Lung microvascular endothelial cell (primary cell): ENCODE results near the gene NECTIN2. TPM values are rescaled to one million over a fixed set of nuclear protein-coding genes. Genes with fewer than 3 reads are reported as not detected.

Experiments used
- DNase-seq, 2 donors: peaks; one replicate each; pipeline versions ENCODE4 v3.0.0 to v3.0.0-alpha.2; 2010; ENCODE audit warnings: low read depth in 2 of 2
- total RNA-seq: library from RNA; depleted of rRNA; stranded (reverse); fragments of >200 nt; gene quantifications from 2 replicates; pipeline ENCODE4 v1.2.1, GENCODE V29; 2014

NECTIN2 gene
- 85.4 and 118 TPM in 2 replicates for total RNA-seq

DNA sequence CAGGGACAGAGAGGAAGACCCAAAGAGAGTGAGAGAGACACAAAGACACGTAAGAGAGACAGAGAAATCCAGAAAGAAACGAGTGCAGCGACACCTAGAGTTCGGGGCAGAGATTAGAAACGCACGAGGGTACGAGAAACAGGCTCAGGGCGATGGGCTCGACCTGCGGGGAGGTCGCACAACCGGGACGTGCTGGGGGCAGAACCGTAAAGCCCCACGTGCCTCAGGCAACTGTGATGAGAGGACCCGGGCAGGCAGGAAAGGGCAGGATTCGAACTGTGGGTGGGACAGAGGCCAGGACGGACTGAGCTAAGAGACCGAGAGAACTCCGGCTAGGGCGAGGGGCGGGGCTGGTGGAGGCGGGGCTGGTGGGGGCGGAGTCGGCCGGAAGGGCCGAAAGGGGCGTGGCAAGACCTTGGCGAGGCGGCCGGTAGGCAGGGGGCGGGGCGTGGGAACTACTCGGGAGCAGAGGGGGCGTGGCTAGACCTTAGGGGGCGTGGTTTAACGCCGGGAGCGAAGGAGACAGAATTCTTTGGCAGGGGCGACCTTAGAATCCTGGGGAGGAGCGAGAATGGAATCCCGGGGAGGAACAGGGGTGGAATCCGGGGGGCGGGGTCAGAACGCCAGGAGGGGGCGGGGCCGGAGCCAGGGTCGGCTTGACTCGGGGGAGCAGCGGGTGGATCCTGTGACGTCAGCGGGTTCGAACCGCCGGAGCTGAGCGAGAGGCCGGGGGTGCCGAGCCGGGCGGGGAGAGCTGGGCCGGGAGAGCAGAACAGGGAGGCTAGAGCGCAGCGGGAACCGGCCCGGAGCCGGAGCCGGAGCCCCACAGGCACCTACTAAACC, at the start of gene NECTIN2:
Gene NECTIN2 (plus strand): TSS at position 686 of the 843 bp plus-strand sequence. CDS start 229 bp downstream, outside the sequence.
- DNase-seq = peak; percentile 99

DNA sequence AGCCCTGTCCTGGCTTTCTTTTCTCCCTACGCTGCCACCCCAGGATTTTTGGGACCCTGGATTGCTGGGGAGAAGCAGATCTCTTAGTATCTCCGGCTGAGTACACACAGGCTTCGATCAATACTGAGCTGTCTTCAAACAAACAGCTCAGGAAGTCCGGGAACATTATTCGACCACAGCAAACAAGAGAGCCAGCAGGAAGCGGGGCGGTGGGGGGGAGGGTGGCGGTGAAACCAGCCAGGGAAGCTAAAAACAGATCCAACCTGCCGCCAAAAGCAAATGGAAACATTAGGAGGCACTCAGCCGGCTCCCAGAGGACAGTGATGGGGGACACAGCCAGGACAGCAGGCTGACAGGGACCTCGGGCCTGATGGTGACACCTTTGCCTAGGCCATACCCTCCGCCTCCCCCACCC, 49.4 kb upstream of the NECTIN2 start:
- DNase-seq = peak; percentile 70 to 78

DNA sequence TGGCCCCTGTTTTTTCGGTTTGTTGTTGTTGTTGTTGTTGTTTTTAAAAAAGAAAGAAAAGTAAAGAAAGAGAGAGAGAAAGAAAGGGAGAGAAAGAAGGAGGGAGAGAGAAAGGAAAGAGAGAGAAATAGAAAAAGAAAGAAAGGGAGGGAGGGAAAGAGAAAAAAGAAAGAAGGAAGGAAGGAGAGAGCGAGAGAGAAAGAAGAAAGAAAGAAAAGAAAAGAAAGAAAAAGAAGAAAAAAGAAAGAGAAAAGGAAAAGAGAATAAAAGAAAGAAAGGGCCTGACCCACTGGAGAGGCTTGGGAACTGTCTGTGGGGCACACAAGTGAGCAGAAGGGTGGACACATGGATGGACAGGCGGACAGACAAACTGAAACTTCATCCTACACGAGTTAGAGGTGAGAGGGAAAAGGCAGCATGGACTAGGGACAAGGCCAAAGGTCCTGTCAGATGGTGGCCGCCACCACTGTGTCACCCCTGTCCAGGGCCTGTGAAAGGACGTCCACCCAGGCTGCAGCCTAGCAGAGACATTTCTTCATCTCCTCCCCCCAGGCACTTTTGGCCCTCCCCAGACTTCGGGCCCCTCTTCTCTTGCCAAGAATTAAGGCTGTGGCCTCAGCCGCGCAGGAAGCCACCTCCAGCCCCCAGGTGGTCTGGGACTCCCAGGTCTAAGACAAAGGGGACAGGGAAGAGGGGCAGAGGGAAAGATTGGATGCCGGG, 46.3 kb upstream of the NECTIN2 start:
- DNase-seq = no peak

DNA sequence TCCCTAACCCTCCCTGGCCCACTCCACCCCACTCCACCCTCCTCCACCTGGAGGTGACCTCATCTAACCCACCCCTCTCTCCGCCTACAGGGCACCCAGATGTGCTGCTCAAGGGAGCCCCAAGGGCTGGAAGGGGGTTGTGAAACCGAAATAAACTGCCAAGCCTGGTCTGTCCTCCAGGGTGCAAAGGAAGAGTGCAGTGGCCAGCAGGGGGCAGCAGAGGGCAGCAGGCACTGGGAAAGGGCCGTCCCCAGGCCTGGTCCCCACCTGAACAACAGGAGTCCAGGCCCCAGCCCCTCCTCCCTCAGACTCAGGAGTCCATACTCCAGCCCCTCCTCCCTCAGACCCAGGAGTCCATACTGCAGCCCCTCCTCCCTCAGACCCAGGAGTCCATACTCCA, 45.6 kb upstream of the NECTIN2 start:
- peak; percentile 67 to 85 for DNase-seq

DNA sequence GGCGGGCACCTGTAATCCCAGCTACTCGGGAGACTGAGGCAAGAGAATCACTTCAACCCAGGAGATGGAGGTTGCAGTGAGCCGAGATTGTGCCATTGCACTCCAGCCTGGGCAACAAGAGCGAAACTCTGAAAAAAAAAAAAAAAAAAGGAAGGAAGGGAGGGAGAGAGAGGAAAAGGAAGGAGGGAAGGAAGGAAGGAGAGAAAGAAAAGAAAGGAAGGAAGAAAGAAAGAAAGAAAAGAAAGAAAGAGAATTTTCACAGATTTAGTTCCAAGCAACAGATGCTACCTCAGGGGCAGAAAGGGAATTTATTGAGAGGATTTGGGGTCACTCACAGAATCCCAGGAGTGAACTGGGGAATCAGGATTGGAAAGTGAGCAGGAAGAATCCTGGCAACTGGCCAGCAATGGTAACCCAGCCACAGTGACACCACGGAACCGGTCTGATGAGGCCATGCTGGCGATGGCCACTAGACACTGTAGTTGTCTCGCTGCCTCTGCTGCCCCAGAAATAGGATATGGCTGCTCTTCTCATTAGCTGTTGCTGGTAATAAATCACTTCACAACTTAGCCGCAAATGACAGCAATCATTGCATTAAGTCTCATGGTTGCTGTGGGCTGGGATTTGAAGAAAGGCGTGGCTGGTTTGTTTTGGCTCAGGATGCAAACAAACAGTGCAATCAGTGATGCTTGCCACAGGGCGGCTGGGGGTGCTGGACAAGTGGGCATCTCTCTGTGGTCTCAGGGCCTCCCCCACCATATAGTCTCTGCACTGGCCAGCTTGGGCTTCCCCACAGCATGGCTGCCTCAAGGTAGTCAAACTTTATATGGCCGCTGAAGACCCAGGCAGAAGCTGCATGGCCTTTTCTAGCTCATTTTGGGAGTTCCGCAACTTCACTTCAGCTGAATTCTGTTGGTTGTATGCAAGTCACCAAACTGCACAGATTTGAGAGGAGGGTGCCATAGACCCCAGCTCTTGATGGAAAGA, 42.4 kb upstream of the NECTIN2 start:
- no peak for DNase-seq

DNA sequence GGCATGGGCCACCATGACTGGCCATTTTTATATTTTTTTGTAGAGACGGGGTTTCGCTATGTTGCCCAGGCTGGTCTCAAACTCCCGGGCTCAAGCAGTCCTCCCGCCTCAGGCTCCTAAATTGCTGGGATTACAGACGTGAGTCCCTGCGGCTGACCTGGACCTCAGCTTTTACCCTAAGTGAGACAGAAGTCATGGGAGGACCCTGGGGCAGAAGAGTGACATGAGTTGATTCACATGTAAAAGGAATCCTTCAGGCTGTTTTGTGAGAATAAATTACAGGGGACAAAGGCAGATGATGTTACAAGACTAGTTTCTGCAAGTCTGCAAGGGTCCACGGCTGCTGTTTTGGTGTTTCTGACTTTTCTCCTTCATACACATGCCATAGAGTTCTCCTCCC, 39.8 kb upstream of the NECTIN2 start:
- DNase-seq = no peak

DNA sequence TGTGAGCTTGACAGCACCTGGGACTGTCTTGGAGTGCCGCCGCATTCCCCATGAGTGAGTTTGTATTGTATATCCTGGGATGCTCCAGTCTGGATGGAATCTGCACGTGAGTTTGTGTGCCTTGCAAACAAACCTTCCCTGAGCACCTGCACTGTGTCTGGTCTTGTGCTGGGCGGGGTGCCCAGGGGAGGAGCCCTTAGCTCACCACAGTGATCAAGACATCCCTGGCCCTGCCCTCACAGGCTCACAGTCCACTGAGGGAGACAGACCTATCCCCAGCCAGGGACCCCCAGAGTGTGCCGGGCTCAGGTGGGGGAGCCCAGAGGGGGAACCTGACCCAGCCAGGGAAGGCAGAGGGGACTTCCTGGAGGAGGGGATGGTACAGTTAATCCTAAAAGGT, 38.9 kb upstream of the NECTIN2 start:
- DNase-seq = no peak

DNA sequence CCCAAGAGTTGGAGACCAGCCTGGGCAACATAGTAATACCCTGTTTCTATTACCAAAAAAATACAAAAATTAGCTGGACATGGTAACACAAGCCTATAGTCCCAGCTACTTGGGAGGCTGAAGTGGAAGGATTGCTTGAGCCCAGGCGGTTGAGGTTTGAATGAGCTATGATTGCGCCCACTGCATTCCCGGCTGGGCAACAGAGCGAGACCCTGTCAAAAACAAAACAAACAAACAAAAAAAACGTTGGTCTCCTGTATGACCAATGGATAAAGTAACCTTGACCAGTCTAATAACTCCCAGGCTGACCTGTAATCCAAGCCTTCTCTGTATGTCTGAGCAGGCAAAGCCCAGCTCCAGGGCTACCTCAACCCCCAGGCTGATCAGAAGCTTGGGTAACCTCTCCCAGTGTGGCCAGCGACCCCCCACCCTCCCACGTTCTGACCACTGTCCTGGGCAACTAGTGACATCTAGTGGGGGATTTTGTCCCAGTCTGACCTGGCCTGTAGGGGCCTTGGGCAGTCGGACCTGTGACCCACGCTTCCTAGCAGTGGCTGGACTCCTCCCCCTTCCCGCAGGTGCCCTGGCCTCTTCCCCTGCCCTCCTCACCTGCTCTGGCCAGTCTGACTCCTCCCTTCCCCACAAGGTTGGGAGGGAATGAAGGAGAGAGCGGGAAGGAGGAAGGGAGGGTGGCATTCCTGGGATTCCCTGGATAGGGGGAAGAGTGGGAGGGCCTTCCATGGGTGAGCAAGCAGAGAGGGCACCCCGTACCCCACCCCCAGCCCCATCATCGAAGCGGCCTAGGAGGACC, 38.2 kb upstream of the NECTIN2 start:
- DNase-seq = peak; percentile 50 to 68

DNA sequence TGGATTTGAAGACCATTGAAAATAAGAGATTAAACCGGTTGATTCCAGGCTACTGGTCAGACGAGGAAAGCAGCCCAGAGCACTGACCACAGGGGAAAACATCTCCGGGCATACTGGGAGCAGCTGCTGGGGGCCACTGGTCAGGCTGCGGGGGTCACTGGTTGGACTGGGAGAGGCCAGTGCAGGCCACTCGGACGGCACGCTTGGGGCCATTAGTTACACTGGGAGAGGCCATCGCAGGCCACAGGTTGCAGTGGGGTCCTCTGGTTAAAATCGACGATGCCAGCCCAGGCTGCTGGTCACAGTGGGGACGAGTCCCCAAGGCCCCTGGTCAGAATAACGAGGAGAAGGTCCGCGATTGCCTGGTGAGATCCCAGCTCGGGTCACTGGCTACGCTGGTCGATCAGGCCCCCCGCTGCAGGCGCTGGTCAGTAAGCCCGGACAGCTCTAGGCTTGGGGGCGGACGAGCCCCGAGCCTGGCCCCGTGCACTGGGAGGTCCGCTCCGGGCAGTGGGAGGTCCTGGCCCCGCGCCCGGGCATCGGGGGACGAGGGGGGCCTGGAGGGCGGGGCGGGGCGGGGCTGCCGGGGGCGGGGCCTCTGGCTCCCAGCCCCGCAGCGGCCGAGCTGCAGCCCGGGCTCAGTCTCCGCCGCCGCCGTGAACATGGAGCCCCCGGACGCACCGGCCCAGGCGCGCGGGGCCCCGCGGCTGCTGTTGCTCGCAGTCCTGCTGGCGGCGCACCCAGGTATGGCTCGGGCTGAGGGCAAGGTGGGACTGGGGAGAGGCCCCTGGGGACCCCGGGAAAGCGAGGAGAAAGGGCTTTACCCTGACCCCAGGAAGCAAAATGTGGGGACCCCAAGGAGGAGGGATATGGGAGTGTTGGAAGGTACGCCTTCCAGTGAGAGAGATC, 37.4 kb upstream of the NECTIN2 start, which contains the start of gene BCAM:
Gene BCAM (plus strand): TSS at position 641 of the 909 bp plus-strand sequence. CDS start 22 bp downstream, at position 663.
- DNase-seq = peak; percentile 54 to 81

DNA sequence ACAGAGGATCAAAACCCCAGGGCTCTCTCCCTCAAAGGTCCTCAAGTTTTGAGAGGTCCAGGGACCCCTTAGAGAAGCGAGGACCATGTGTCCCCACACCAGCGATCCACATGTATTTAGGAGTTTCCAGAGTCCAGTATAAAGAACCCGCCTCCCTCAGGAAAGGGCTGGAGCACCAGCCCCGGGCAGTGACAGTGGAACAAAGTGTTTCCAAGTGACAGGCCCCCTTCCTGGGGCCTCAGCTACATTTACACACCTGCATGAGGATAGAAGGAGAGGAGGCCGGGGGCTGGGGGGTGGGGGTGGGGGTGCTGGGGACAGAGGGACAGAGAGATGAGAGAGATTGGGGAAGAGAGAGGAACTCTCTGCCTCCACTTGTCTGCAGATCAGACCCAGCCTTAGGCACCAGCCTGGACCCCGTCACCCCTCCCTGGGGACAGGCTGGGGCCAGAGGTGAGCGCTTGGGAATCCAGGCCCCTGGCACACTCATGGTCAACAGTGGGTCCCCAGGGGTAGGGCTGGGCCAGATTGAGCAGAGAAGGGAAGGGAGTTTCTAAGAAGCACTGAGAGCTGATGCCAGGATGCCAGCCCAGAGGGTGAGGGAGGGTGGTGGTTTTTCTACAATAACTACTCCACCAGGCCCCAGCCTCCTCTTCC, 36.4 kb upstream of the NECTIN2 start:
- peak in 1 of 2 donors; percentile 29 for DNase-seq

DNA sequence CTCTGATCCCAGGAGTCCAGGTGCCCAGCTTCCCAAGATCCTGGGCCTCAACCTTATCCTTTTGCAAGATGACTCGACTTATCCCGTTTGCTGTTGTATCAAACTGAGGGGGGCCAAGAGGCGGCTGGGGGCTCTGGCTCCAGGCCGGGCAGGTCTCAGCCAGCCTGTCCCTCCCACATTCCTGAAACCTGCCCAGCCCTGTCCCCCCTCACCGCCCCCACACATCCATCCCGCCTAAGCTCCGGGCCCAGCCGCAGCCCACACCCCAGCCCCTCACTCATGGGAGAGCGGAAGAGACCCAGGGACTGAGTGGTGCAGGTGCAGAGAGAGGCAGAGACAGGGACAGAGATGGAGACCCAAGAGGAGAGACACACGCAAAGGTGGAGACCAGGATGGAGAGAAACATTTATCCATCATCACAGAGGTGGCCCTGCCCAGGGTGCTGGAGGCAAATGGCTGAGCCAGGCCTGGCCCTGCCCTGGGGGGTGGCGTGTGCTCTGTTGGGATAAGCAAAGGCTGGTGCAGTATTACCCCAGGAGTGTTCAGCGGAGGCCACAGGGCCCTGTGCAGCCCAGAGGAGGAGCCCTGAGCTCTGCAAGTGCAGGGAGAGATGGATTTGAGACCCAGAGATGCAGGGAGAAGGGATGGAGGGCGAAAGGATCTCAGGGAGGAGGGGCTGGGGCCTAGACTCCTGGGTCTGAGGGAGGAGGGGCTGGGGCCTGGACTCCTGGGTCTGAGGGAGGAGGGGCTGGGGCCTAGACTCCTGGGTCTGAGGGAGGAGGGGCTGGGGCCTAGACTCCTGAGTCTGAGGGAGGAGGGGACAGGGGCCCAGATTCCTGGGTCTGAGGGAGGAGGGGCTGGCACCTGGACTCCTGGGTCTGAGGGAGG, 35.6 kb upstream of the NECTIN2 start:
- DNase-seq = no peak

DNA sequence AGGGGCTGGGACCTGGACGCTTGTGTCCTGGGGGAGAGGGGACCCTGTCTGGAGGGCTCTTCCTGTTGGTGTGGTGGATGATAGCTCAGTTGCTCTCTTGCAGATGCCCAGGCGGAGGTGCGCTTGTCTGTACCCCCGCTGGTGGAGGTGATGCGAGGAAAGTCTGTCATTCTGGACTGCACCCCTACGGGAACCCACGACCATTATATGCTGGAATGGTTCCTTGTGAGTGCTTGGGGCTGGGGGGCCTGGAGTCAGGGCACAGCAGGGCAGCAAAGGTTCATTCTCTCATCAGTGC, 35.0 kb upstream of the NECTIN2 start:
- DNase-seq = no peak

DNA sequence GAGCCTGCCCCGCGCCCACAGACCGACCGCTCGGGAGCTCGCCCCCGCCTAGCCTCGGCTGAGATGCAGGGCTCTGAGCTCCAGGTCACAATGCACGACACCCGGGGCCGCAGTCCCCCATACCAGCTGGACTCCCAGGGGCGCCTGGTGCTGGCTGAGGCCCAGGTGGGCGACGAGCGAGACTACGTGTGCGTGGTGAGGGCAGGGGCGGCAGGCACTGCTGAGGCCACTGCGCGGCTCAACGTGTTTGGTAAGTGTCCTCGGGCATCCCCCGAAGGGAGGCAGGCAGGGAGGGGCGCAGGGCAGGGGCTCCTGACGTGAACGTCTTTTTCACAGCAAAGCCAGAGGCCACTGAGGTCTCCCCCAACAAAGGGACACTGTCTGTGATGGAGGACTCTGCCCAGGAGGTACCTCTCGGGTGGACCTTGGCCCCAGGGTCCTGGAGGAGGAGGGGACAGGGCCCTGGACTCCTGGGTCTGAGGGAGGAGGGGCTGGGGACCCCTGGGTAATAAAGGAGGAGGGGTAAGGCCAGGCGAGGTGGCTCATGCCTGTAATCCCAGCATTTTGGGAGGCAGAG, 33.9 kb upstream of the NECTIN2 start:
- no peak for DNase-seq

DNA sequence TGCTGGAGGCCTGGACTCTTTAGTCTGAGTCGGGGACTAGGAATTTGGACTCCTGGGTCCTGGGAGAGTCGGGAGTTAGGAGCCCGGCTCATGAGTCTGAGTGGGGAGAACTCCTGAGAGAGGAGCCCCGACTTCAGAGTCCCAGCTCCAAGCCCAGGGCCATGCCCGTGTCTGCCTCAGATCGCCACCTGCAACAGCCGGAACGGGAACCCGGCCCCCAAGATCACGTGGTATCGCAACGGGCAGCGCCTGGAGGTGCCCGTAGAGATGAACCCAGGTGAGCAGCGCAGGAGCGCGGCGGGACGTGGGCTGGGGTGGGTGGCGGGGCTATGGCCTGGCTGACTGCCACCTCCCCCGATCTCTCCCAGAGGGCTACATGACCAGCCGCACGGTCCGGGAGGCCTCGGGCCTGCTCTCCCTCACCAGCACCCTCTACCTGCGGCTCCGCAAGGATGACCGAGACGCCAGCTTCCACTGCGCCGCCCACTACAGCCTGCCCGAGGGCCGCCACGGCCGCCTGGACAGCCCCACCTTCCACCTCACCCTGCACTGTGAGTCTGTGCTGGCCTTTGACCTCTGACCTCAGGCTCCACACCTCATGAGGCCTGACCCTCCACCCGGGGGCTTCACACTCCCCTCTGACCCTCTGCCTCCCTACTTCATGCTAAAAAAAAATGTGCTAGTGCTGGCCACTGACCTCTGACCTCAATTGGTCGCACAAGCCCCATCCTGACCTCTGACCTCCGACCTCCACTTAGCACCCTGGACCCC, 32.8 kb upstream of the NECTIN2 start:
- DNase-seq = no peak

DNA sequence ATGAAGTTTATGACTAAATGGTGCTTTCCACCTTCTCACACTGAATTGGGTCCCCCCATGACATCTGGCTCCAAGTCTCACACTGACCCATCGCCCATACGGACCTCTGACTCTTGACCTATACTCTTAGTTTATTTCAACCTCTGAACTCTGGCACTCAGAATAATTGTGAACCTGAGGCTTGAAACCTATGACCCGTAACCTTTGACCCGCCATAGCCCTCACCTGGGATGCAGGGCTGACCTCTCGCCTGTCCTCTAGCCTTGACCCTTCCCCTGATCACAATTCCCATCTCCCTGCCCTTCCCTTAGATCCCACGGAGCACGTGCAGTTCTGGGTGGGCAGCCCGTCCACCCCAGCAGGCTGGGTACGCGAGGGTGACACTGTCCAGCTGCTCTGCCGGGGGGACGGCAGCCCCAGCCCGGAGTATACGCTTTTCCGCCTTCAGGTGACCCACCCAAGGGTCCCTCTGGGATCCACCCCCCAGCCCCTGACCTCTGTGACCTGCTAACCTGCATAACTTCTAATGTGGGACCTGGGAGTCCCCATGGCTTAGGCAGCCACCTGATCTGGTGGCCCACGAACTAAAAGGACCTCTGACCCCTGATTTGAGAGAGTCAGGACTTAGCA, 32.1 kb upstream of the NECTIN2 start:
- DNase-seq = no peak

DNA sequence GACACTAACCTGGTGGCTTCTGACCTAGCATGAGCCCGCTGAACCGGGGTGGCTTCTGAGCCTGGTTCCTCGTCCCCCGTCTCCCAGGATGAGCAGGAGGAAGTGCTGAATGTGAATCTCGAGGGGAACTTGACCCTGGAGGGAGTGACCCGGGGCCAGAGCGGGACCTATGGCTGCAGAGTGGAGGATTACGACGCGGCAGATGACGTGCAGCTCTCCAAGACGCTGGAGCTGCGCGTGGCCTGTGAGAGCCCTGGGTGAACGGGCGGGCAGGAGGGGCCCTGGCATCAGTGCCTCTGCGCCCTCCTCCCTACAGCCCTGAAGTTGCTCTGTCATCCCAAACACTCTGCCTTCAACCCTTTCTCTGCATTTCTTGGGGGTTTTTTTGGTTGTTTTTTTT, 31.6 kb upstream of the NECTIN2 start:
- DNase-seq = no peak

DNA sequence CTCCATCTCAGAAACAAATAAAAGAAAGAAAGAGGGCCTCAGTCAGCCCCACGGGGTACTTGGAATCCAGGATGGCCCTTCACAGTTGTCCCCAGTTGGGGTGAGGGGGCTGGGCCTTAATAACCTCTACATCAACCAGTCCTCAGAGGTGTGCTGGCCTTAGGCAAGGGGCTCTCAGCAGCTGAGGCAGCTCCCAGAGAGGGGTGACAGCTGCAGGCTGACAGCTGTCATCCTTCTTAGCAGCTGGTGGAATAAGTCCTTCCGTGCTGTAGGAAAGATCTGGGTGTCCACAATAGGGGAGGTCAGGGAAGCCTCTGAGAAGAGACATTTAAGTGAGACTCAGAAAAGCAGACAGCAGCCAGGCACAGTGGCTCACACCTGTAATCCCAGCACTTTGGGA, 29.8 kb upstream of the NECTIN2 start:
- no peak for DNase-seq
